GM12878 (cell line): Measurements from ENCODE around the gene KIF21A. TPM values are rescaled to one million over a fixed set of nuclear protein-coding genes. Genes with fewer than 3 reads are reported as not detected.

ENCODE experiments used
- EZH2 ChIP-seq: IDR thresholded peaks from 2 replicates; pipeline ENCODE4 v1.6.1; 2012; ENCODE audit warnings: low read depth, mild to moderate bottlenecking, control low read depth, inconsistent platforms, low read length, borderline replicate concordance; ENCODE audit not compliant: control insufficient read depth
- FOXM1 ChIP-seq: IDR thresholded peaks from 2 replicates; pipeline ENCODE4 v1.6.1; 2012; ENCODE audit warnings: low read depth, mild to moderate bottlenecking, inconsistent platforms, low read length, moderate library complexity
- GABPA ChIP-seq: IDR thresholded peaks from 2 replicates; pipeline ENCODE4 v1.6.1; 2014; ENCODE audit warnings: antibody characterized with exemption, low read depth, mild to moderate bottlenecking, inconsistent platforms
- KDM1A ChIP-seq: fragments of 200-600 bp; sonication (generic); IDR thresholded peaks from 2 replicates; pipeline ENCODE4 v1.6.1; 2016; ENCODE audit warnings: borderline replicate concordance
- NFYB ChIP-seq: IDR thresholded peaks from 2 replicates; pipeline ENCODE4 v1.6.1; 2011; ENCODE audit warnings: low read depth, mild to moderate bottlenecking, low read length, improper control_type of control experiment, moderate library complexity; ENCODE audit not compliant: insufficient read depth
- NR2C1 ChIP-seq: fragments of 450-650 bp; IDR thresholded peaks from 2 replicates; pipeline ENCODE4 v1.6.1; 2017; ENCODE audit warnings: antibody characterized with exemption, mild to moderate bottlenecking, moderate library complexity
- ZSCAN29 ChIP-seq: fragments of 450-650 bp; IDR thresholded peaks from 2 replicates; pipeline ENCODE4 v1.6.1; 2017; ENCODE audit warnings: mild to moderate bottlenecking, moderate library complexity
- polyA plus RNA-seq, 11 experiments: library from polyadenylated mRNA; depleted of rRNA in 4 of 11; unstranded in 6 of 11; stranded (reverse) in 5 of 11; fragments of >200 nt; fragmentation: Nextera tagmentation in 4 of 11; fragmentation: Illumina TruSeq in 1 of 11; extraction: Ambion mirVana in 4 of 11; extraction: Trizol in 1 of 11; gene quantifications; 1 replicate in 1 of 11; 2 replicates in 10 of 11; pipeline versions ENCODE4 v1.2.1 to v1.2.3, GENCODE V29; 2011 to 2016; ENCODE audit warnings: inconsistent platforms in 2 of 11, missing spikeins in 2 of 11, low read depth in 1 of 11
- total RNA-seq, 4 experiments: library from RNA; depleted of rRNA in 3 of 4; stranded (reverse); fragments of >200 nt in 3 of 4; fragmentation: Illumina TruSeq in 1 of 4; extraction: Trizol in 1 of 4; gene quantifications; 2 replicates each; pipeline versions ENCODE4 v1.2.1 to v1.2.3, GENCODE V29; 2013 to 2021
- TF ChIP-seq, protein P1 (sequence below): IDR thresholded peaks from 2 replicates; pipeline ENCODE4 v1.6.1; 2012; ENCODE audit warnings: low read depth, low read length, improper control_type of control experiment
- TF ChIP-seq, protein P2 (sequence below): fragments of 450-650 bp; IDR thresholded peaks from 2 replicates; pipeline ENCODE4 v1.6.1; 2017; ENCODE audit warnings: mild to moderate bottlenecking, low read depth, inconsistent platforms; ENCODE audit not compliant: poor library complexity, severe bottlenecking

KIF21A gene
- total and polyA plus RNA-seq, 10 of the 15 experiments (the other 5 are each of a cell fraction or from before 2014, with no cell fraction given), result 21.3 to 42.1 (median 24.5) TPM

DNA sequence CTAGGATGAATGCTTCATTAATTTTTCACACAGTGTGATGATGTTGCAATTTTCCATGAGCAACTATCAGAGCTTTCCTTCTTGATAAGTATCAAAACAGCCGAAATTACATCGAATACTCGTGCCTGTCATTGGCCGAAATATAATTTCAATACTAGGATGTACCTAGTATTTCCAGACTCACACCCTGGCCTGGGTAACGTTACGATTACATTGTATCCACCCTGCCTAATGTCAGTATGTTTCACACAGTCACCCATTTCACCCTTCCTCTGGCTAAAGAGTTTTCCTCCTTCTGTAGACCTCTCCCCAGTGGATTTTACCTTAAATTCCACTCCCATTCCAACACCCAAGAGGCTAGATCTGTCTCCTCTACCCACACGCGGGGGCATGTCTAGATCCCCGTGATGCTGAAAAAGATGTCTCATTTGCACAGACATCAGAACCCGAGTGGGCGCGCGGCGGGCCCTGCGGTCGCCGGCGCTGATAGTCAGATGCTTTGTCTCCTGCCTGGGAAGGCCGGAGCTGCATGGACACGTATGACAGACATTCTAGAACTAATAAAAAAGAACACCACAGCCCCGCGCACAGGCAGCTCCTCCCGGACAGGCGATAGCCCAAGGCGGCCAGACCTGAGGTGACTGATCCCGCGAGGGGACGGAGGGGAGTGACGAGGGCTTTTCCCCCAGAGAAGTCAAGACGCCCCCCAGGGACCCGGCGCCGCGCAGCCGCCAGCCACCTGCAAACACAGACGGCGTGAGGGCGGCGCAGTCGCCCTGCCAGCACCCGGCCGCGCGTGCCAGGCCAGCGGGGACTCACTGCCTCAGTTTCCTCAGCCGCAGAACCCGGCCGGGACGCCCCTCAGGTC, 723 bp downstream of the KIF21A start (continued):
- TF ChIP-seq KDM1A (no peak), NFYB (no peak), NR2C1 (no peak), FOXM1 (no peak), GABPA (no peak), ZSCAN29 (no peak), EZH2 (no peak)
- TF ChIP-seq, protein P1, sequence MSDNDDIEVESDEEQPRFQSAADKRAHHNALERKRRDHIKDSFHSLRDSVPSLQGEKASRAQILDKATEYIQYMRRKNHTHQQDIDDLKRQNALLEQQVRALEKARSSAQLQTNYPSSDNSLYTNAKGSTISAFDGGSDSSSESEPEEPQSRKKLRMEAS, result no peak
- TF ChIP-seq, protein P2, sequence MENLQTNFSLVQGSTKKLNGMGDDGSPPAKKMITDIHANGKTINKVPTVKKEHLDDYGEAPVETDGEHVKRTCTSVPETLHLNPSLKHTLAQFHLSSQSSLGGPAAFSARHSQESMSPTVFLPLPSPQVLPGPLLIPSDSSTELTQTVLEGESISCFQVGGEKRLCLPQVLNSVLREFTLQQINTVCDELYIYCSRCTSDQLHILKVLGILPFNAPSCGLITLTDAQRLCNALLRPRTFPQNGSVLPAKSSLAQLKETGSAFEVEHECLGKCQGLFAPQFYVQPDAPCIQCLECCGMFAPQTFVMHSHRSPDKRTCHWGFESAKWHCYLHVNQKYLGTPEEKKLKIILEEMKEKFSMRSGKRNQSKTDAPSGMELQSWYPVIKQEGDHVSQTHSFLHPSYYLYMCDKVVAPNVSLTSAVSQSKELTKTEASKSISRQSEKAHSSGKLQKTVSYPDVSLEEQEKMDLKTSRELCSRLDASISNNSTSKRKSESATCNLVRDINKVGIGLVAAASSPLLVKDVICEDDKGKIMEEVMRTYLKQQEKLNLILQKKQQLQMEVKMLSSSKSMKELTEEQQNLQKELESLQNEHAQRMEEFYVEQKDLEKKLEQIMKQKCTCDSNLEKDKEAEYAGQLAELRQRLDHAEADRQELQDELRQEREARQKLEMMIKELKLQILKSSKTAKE, result no peak
